Kidney (tissue), 14 donors: ENCODE measurements around the gene BNC2. TPM values are rescaled to one million over a fixed set of nuclear protein-coding genes. Genes with fewer than 3 reads are reported as not detected.
"Not testable (repeated sequence)": the region's sequence is repeated elsewhere in the genome, so short reads cannot be mapped to it uniquely, and the experiment has no call there.

Experiments
- DNase-seq, 5 donors: peaks; one replicate each; pipeline ENCODE4 v3.0.0-alpha.2; 2013 to 2020
- FAIRE-seq: peaks from 2 replicates; lab custom pipeline; 2012; peaks lifted over from hg19 to GRCh38; lab: Jason Lieb, UNC
- H3K27ac ChIP-seq, 2 donors: one replicate each; pipeline ENCODE4 v1.7.0; 2013; ENCODE audit warnings: low read depth in 2 of 2, low read length in 2 of 2, inconsistent platforms in 1 of 2
- H3K27me3 ChIP-seq: one replicate; pipeline ENCODE4 v1.7.1; 2013; ENCODE audit warnings: low read length, inconsistent platforms; ENCODE audit not compliant: control insufficient read depth, insufficient read depth
- H3K36me3 ChIP-seq, 3 donors: one replicate each; pipeline versions ENCODE4 v1.7.0 to v1.7.1; 2013; ENCODE audit warnings: low read length in 3 of 3, control low read depth in 1 of 3, inconsistent platforms in 1 of 3; ENCODE audit not compliant: insufficient read depth in 3 of 3, control insufficient read depth in 2 of 3
- H3K4me1 ChIP-seq, 3 donors: one replicate each; pipeline versions ENCODE4 v1.7.0 to v1.7.1; 2013; ENCODE audit warnings: low read length in 3 of 3, inconsistent platforms in 1 of 3, low read depth in 1 of 3; ENCODE audit not compliant: control insufficient read depth in 2 of 3, insufficient read depth in 2 of 3
- H3K4me3 ChIP-seq, 3 donors: one replicate each; pipeline versions ENCODE4 v1.7.0 to v1.8.1; 2013; ENCODE audit warnings: low read length in 3 of 3, control low read depth in 1 of 3, inconsistent platforms in 1 of 3
- H3K9ac ChIP-seq, 3 donors: one replicate each; pipeline versions ENCODE4 v1.7.0 to v1.7.1; 2013; ENCODE audit warnings: low read length in 3 of 3, control low read depth in 1 of 3, inconsistent platforms in 1 of 3
- H3K9me3 ChIP-seq, 3 donors: one replicate each; pipeline versions ENCODE4 v1.7.0 to v1.7.1; 2013; ENCODE audit warnings: low read length in 3 of 3, control low read depth in 1 of 3, inconsistent platforms in 1 of 3; ENCODE audit not compliant: control insufficient read depth in 2 of 3, insufficient read depth in 1 of 3
- intact Hi-C: fragments of 100-400 bp; cut with DNase I; formaldehyde crosslinking; loops from one replicate; pipeline ENCODE4 v1.11.1; 2022
- polyA plus RNA-seq: library from polyadenylated mRNA; stranded (reverse); fragments of 350-450 nt; fragmentation: Illumina TruSeq; extraction: RNeasy Lipid Tissue Mini Kit (QIAGEN cat#74804); gene quantifications from one replicate; pipeline ENCODE4 v1.2.3, GENCODE V29; 2014; ENCODE audit warnings: low read depth, low replicate concordance; ENCODE audit not compliant: insufficient read depth
- total RNA-seq: library from RNA; stranded (reverse); fragmentation: NEBNext Ultra II Directional; extraction: Animal tissue kit (Norgen Biotek cat#: 25700); gene quantifications from one replicate; pipeline ENCODE4 v1.2.1, GENCODE V29; 2021
- TF ChIP-seq, protein P1 (sequence below): IDR thresholded peaks from 3 replicates; pipeline ENCODE4 v1.5.1; 2012; ENCODE audit warnings: mild to moderate bottlenecking, moderate library complexity, borderline replicate concordance; ENCODE audit not compliant: insufficient read depth; ENCODE audit errors: extremely low read depth
- donor health status: control.
- donor health status: control.
- donor health status: control.
- donor health status: control.
- donor health status: control.
- donor health status: DM: yes; HTN: yes; CAD: no.
- donor health status: Normal renal cell carcinoma (clear cell type).

BNC2 gene
- total and polyA plus RNA-seq, 2 donors from 2014 or later = 5.4 to 37.9 TPM

GRCh38 chr9:16885931-16886330 lies 15.5 kb upstream of the BNC2 start:
- Histone ChIP-seq H3K27ac (no peak overlapping the region), H3K4me1 (no peaks in the 10 kb centered on the region), H3K9me3 (no peaks in the 10 kb centered on the region), H3K36me3 (no peaks in the 10 kb centered on the region), H3K9ac (no peak overlapping the region), H3K4me3 (no peak overlapping the region), H3K27me3 (no peaks in the 10 kb centered on the region)
- FAIRE-seq (no peak), DNase-seq (no peak)
- TF ChIP-seq, protein P1, sequence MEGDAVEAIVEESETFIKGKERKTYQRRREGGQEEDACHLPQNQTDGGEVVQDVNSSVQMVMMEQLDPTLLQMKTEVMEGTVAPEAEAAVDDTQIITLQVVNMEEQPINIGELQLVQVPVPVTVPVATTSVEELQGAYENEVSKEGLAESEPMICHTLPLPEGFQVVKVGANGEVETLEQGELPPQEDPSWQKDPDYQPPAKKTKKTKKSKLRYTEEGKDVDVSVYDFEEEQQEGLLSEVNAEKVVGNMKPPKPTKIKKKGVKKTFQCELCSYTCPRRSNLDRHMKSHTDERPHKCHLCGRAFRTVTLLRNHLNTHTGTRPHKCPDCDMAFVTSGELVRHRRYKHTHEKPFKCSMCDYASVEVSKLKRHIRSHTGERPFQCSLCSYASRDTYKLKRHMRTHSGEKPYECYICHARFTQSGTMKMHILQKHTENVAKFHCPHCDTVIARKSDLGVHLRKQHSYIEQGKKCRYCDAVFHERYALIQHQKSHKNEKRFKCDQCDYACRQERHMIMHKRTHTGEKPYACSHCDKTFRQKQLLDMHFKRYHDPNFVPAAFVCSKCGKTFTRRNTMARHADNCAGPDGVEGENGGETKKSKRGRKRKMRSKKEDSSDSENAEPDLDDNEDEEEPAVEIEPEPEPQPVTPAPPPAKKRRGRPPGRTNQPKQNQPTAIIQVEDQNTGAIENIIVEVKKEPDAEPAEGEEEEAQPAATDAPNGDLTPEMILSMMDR = no peak
- intact Hi-C loops = no loop called here

- intact Hi-C loops = no loop called here
- no peak overlapping the region for H3K27ac ChIP-seq
- H3K4me1 ChIP-seq = no peaks in the 10 kb centered on the region
- FAIRE-seq (no peak), DNase-seq (no peak)
- H3K9me3 ChIP-seq = no peaks in the 10 kb centered on the region
- TF ChIP-seq, protein P1 = no peak
- no peaks in the 10 kb centered on the region for H3K36me3 ChIP-seq
- no peak overlapping the region for H3K4me3 ChIP-seq
- no peak overlapping the region for H3K9ac ChIP-seq
- H3K27me3 ChIP-seq = no peaks in the 10 kb centered on the region
Measured at GRCh38 chr9:16884952-16885513, 14.6 kb upstream of the BNC2 start.

DNA sequence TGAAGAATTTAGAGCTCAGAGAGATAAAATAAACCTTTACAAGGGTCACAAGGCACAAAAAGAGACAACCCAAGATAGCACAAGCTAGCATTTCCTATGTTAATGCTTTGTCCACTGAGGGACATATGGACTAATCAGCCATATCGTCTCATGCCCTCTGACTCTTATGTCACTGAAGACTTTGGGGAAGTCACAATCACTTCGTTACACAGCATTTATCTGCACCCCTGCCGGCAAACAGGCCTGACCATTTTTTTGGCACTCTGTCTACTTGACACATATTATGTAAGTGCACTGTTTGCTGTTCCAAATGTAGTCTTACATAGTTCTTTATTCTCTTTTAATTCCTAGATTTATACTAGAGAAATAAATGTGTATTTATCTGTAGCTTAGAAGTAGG lies 13.9 kb upstream of the BNC2 start:
- Histone ChIP-seq H3K36me3 (no peaks in the 10 kb centered on the region), H3K27ac (no peak overlapping the region), H3K4me1 (no peaks in the 10 kb centered on the region), H3K4me3 (no peak overlapping the region), H3K9me3 (no peaks in the 10 kb centered on the region), H3K9ac (no peak overlapping the region), H3K27me3 (no peaks in the 10 kb centered on the region)
- intact Hi-C loops = no loop called here
- DNase-seq (no peak), FAIRE-seq (no peak)
- TF ChIP-seq, protein P1 = no peak

DNA sequence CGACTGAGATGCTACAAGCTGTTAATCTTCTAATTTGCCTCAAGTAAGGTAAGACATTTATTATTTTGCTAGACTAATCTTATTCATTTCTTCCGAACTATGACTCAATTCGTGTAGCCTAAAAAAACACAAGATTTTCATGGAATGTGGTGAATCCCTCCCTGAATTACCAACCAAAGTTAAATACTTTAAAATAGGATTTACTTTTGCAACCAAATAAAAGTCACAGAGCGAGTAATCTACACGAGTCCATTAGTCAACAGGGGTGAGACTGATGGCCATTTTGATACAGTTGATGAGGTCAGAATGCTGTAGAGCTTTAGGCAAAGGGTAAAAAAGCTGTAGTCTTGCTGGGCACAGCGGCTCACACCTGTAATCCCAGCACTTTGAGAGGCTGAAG lies 13.1 kb upstream of the BNC2 start:
- DNase-seq (no peak), FAIRE-seq (no peak)
- no peaks in the 10 kb centered on the region for H3K27me3 ChIP-seq
- no peak overlapping the region for H3K9ac ChIP-seq
- H3K4me3 ChIP-seq = no peak overlapping the region
- no peak overlapping the region for H3K27ac ChIP-seq
- no peaks in the 10 kb centered on the region for H3K9me3 ChIP-seq
- H3K36me3 ChIP-seq = no peaks in the 10 kb centered on the region
- TF ChIP-seq, protein P1 = no peak
- intact Hi-C loops = no loop called here
- no peaks in the 10 kb centered on the region for H3K4me1 ChIP-seq

DNA sequence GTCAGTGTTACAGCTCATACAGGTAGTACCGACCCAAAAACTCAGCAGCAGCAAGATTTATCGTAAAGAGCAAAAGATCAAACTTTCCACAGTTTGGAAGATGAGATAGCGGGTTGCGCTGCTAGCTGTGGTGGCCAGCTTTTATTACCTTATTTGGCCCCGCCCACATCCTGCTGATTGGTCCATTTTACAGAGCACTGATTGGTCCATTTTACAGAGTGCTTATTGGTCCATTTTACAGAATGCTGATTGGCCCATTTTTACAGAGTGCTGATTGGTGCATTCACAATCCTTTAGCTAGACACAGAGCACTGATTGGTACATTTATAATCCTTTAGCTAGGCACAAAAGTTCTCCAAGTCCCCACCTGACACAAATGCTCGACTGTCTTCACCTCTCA lies 12.0 kb upstream of the BNC2 start:
- H3K27ac ChIP-seq, DNase-seq, H3K4me1 ChIP-seq, intact Hi-C loops, FAIRE-seq, H3K4me3 ChIP-seq, H3K36me3 ChIP-seq, H3K9me3 ChIP-seq, H3K9ac ChIP-seq, H3K27me3 ChIP-seq: not testable (repeated sequence)
